ENCODE results near the gene C4B.

DNA sequence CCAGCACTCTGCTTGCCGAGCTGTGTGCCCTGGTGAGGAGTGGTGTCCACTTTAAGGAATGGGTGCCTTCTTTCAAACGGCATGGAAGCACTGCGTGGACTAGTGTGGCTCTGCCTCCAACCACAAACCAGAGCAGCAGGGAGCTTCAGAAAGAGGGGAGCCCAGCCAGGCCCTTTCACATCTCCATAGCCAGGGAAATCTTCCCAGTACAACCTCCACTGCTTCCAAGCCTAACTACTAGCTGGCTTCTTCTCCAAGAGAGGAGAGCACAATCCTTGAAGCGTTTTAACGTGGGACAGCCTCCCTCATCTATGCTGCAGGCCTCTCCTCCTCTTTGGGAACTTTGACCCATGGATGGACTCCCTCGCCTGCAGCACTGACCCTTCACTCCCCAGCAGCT lies 67.9 kb downstream of the C4B start:
- TF ChIP-seq, protein P1, sequence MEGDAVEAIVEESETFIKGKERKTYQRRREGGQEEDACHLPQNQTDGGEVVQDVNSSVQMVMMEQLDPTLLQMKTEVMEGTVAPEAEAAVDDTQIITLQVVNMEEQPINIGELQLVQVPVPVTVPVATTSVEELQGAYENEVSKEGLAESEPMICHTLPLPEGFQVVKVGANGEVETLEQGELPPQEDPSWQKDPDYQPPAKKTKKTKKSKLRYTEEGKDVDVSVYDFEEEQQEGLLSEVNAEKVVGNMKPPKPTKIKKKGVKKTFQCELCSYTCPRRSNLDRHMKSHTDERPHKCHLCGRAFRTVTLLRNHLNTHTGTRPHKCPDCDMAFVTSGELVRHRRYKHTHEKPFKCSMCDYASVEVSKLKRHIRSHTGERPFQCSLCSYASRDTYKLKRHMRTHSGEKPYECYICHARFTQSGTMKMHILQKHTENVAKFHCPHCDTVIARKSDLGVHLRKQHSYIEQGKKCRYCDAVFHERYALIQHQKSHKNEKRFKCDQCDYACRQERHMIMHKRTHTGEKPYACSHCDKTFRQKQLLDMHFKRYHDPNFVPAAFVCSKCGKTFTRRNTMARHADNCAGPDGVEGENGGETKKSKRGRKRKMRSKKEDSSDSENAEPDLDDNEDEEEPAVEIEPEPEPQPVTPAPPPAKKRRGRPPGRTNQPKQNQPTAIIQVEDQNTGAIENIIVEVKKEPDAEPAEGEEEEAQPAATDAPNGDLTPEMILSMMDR (IDR thresholded peaks at IDR 0.05; ENCODE audit: insufficient read depth, low read depth, low read length): no peak
- no peak for TF ChIP-seq EZH2 (IDR thresholded peaks at IDR 0.05; ENCODE audit: insufficient read depth, low read length)

Measured in astrocyte (in vitro differentiated cells and primary cell).